Gastrocnemius medialis (tissue), 4 donors: ENCODE measurements around the gene LRCH1. TPM values are rescaled to one million over a fixed set of nuclear protein-coding genes. Genes with fewer than 3 reads are reported as not detected.

Experiments
- ATAC-seq, 2 donors: fragments of 150-250 bp; one replicate each; pipeline ENCODE4 v1.9.1; 2016
- DNase-seq, 2 donors: peaks; one replicate each; pipeline ENCODE4 v3.0.0-alpha.2; 2019
- H3K27ac ChIP-seq, 4 donors: fragments of 200-600 bp; sonication (generic); 1 replicate in 1 of 4; 2 replicates in 3 of 4; pipeline ENCODE4 v1.5.1; 2016 to 2018; ENCODE audit warnings: mild to moderate bottlenecking in 2 of 4, moderate library complexity in 1 of 4
- H3K27me3 ChIP-seq, 3 donors: fragments of 200-600 bp; sonication (generic) in 2 of 3; 1 replicate in 1 of 3; 2 replicates in 2 of 3; pipeline versions ENCODE4 v1.5.1 to v1.6.0; 2016 to 2019; ENCODE audit warnings: mild to moderate bottlenecking in 1 of 3, moderate library complexity in 1 of 3
- H3K36me3 ChIP-seq, 2 donors: fragments of 200-600 bp; sonication (generic) in 1 of 2; one replicate each; pipeline ENCODE4 v1.5.1; 2017 to 2018
- H3K4me1 ChIP-seq, 2 donors: fragments of 200-600 bp; sonication (generic) in 1 of 2; one replicate each; pipeline ENCODE4 v1.5.1; 2016 to 2017; ENCODE audit warnings: mild to moderate bottlenecking in 2 of 2
- H3K4me3 ChIP-seq, 4 donors: fragments of 200-600 bp; sonication (generic) in 3 of 4; 1 replicate in 1 of 4; 2 replicates in 3 of 4; pipeline ENCODE4 v1.5.1; 2016 to 2019; ENCODE audit warnings: mild to moderate bottlenecking in 2 of 4
- H3K9me3 ChIP-seq, 3 donors: fragments of 200-600 bp; sonication (generic) in 2 of 3; 1 replicate in 1 of 3; 2 replicates in 2 of 3; pipeline ENCODE4 v1.5.1; 2016 to 2019
- POLR2A ChIP-seq, 2 donors: fragments of 450-650 bp; IDR thresholded peaks; one replicate each; pipeline ENCODE4 v1.6.1; 2017; ENCODE audit warnings: antibody characterized with exemption in 2 of 2, mild to moderate bottlenecking in 2 of 2, moderate library complexity in 2 of 2
- in situ Hi-C, 4 donors: fragments of 200-750 bp; cut with MboI; loops; one replicate each; pipeline versions ENCODE4 v1.15.0 to v1.8.0; 2017; ENCODE audit warnings: low sequenced_read_pairs in 4 of 4
- intact Hi-C: fragments of 100-400 bp; cut with DNase I; formaldehyde crosslinking; loops from one replicate; pipeline ENCODE4 v1.15.1; 2023; ENCODE audit warnings: low total_unique reads
- total RNA-seq, 4 donors: library from RNA; depleted of rRNA; stranded (reverse); fragments of >200 nt; gene quantifications; one replicate each; pipeline versions ENCODE4 v1.1.0 to v1.2.3, GENCODE V29; 2016
- TF ChIP-seq, protein P1 (sequence below), 5 experiments: fragments of 450-650 bp in 3 of 5; fragments of 200-600 bp in 2 of 5; sonication (generic) in 2 of 5; IDR thresholded peaks in 4 of 5; conservative IDR thresholded peaks in 1 of 5; 1 replicate in 4 of 5; 2 replicates in 1 of 5; pipeline ENCODE4 v1.5.1; 2016 to 2019; ENCODE audit warnings: antibody characterized with exemption in 5 of 5, mild to moderate bottlenecking in 3 of 5, moderate library complexity in 3 of 5

The LRCH1 gene
- total RNA-seq, 4 donors from 2014 or later, result 3.4 to 5.0 (median 3.9) TPM

DNA sequence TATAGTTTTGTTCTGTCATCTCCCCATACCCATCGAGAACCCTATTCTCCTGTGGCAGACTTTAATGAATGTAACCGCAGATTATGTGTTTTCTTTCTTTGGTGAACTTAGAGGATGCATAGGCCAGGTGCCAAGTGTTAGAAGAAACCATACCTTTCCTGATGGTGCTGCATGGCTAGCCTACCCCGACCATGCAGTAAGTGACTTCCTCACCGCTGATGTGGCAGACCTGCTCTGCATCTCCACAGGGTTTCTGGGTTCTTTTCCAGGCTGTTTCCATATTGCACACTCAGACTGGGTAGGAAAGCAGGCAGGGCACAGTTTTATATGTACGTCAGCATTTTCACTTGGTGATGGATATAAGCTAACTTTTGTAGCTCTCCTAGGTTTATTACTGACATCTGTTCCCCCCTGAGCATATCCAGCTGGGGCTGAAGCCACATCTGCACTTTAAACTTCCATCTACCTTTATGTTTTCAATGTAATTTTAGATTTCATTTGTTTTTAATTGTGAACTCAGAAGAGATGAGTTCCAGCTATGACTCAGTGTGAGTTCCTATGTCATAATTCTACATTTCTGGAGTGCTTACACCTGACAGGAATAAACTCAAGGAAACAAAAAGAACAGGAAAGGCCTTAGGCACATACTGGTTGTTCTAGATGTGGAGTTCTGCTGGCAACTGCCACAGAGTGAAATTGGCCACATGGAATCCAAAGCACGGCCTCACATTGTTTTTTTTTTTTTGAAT, 42.3 kb downstream of the LRCH1 start:
- peak overlapping the region; percentile 32 to 69 (median 58) for H3K27ac ChIP-seq
- H3K4me3 ChIP-seq, result no peak overlapping the region
- H3K36me3 ChIP-seq, result no peaks in the 10 kb centered on the region
- ATAC-seq (peak; percentile 30 to 67), DNase-seq (no peak)
- TF ChIP-seq POLR2A (IDR thresholded peaks at IDR 0.05), result no peak
- TF ChIP-seq, protein P1, sequence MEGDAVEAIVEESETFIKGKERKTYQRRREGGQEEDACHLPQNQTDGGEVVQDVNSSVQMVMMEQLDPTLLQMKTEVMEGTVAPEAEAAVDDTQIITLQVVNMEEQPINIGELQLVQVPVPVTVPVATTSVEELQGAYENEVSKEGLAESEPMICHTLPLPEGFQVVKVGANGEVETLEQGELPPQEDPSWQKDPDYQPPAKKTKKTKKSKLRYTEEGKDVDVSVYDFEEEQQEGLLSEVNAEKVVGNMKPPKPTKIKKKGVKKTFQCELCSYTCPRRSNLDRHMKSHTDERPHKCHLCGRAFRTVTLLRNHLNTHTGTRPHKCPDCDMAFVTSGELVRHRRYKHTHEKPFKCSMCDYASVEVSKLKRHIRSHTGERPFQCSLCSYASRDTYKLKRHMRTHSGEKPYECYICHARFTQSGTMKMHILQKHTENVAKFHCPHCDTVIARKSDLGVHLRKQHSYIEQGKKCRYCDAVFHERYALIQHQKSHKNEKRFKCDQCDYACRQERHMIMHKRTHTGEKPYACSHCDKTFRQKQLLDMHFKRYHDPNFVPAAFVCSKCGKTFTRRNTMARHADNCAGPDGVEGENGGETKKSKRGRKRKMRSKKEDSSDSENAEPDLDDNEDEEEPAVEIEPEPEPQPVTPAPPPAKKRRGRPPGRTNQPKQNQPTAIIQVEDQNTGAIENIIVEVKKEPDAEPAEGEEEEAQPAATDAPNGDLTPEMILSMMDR (IDR thresholded peaks at IDR 0.05 in 4 of 5, conservative IDR thresholded peaks at IDR 0.05 in 1 of 5), result no peak
- intact Hi-C loops, result no loop called here
- no peaks in the 10 kb centered on the region for H3K27me3 ChIP-seq
- H3K9me3 ChIP-seq, result no peaks in the 10 kb centered on the region
- in situ Hi-C loops, result no loop called here
- peaks cover 10 to 53% of the 10 kb centered on the region in 2 donors for H3K4me1 ChIP-seq

- Histone ChIP-seq H3K27ac (peak overlapping the region; percentile 12 to 69 (median 58)), H3K4me3 (no peak overlapping the region), H3K4me1 (peaks cover 10 to 54% of the 10 kb centered on the region in 2 donors), H3K9me3 (no peaks in the 10 kb centered on the region), H3K36me3 (no peaks in the 10 kb centered on the region), H3K27me3 (no peaks in the 10 kb centered on the region)
- ATAC-seq (no peak), DNase-seq (no peak)
- in situ Hi-C loops, result no loop called here
- no peak for TF ChIP-seq POLR2A (IDR thresholded peaks at IDR 0.05)
- TF ChIP-seq, protein P1 (IDR thresholded peaks at IDR 0.05 in 4 of 5, conservative IDR thresholded peaks at IDR 0.05 in 1 of 5), result no peak
- intact Hi-C loops, result no loop called here
Measured at GRCh38 chr13:46595885-46596275, 42.9 kb downstream of the LRCH1 start.

GRCh38 chr13:46596466-46596865, 43.5 kb downstream of the LRCH1 start:
- in situ Hi-C loops, result no loop called here
- H3K27me3 ChIP-seq, result no peaks in the 10 kb centered on the region
- no peak for DNase-seq
- peaks cover 10 to 51% of the 10 kb centered on the region in 2 donors for H3K4me1 ChIP-seq
- H3K27ac ChIP-seq, result peak overlapping the region; percentile 12 to 69 (median 58)
- intact Hi-C loops, result no loop called here
- no peak for ATAC-seq
- H3K36me3 ChIP-seq, result no peaks in the 10 kb centered on the region
- TF ChIP-seq POLR2A (IDR thresholded peaks at IDR 0.05), result no peak
- TF ChIP-seq, protein P1 (IDR thresholded peaks at IDR 0.05 in 4 of 5, conservative IDR thresholded peaks at IDR 0.05 in 1 of 5), result no peak
- H3K9me3 ChIP-seq, result no peaks in the 10 kb centered on the region
- no peak overlapping the region for H3K4me3 ChIP-seq

DNA sequence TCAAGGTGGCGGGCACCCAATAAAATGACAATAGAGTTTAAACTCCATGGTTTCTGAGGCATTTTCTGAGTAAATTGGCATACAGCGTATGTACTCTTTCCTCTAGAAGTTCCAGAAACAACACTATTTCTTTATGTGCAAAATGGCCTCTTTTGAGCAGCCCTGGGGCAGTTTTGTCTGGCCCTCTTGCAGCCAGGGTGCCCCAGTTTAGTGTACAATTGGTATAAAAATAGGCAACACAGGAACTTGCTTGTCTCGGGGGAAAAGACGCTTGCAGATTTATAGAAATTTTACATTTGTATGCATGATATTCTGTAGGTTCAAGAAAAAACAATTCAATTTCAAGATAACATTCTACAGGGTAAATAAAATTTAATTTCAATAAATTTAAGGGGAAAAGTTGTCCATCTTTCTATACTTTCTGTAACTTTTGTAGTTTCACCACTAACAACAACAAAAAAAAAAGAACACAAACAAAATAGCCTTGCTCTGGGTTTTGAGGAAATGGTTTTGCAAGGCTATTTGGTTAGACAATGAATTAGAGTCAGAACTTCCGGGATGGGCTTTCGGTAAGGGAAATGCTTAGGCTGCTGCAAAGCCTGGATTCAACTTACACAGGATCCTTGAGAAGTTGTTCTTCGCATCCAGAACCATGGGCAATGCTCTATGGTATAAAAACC, 45.3 kb downstream of the LRCH1 start:
- ATAC-seq, result no peak

More for the DNA sequence above, 45.3 kb downstream of the LRCH1 start:
- no peaks in the 10 kb centered on the region for H3K36me3 ChIP-seq
- intact Hi-C loops, result no loop called here
- no peaks in the 10 kb centered on the region for H3K27me3 ChIP-seq
- H3K27ac ChIP-seq, result peak overlapping the region in 3 of 4 donors; percentile 44 to 65 (median 48)
- in situ Hi-C loops, result no loop called here
- no peaks in the 10 kb centered on the region for H3K9me3 ChIP-seq
- no peak overlapping the region for H3K4me3 ChIP-seq
- DNase-seq, result no peak
- TF ChIP-seq POLR2A (IDR thresholded peaks at IDR 0.05), result no peak
- TF ChIP-seq, protein P1 (IDR thresholded peaks at IDR 0.05 in 4 of 5, conservative IDR thresholded peaks at IDR 0.05 in 1 of 5), result no peak
- peaks cover 10 to 54% of the 10 kb centered on the region in 2 donors for H3K4me1 ChIP-seq
